Measurements from ENCODE around the gene IGFL2. TPM values are rescaled to one million over a fixed set of nuclear protein-coding genes. Genes with fewer than 3 reads are reported as not detected.

The IGFL2 gene
- total and polyA plus RNA-seq, 9 of the 15 experiments (the other 6 are each of a cell fraction or from before 2014, with no cell fraction given): 0.42 to 1.7 (median 0.75) TPM; not detected in 2

DNA sequence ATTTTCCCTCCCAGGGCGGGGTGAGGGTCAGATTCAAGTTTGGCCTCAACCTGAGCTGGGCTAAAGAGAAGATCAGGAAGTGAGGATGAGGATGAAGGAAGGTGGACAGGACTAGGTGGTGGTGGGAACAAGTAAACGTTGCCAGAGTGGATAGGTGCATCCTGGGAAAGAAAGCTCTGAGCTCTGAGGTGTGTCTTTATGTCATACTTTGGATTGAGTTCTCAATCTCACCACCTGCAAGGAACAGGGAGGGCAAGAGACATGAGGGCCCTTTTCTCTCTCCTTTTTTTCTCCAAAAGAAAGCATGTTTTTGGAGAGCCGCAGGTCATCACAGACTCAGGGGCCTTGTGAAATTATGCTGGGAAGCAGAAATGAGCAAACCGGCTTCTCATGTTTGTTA lies 43.3 kb downstream of the IGFL2 start:
- Histone ChIP-seq H3K9me1 (ENCODE audit: control insufficient read depth, insufficient read depth, low read length) (no peaks in the 10 kb centered on the region), H3K27ac (ENCODE audit: extremely low read depth, low read depth, low read length) (no peak overlapping the region), H2AFZ (ENCODE audit: low read depth, low read length) (no peak overlapping the region), H3K9ac (ENCODE audit: insufficient read depth in 1 of 2, low read depth in 2 of 2, low read length in 2 of 2) (no peak overlapping the region), H4K20me1 (replicated peaks; ENCODE audit: control insufficient read depth, insufficient read depth, low read length) (no peaks in the 10 kb centered on the region), H3K79me2 (ENCODE audit: control insufficient read depth, insufficient read depth, low read length) (no peaks in the 10 kb centered on the region), H3K4me1 (replicated peaks in 1 of 2; ENCODE audit: control insufficient read depth in 2 of 2, insufficient read depth in 2 of 2, low read length in 2 of 2) (peaks cover 6 to 7% of the 10 kb centered on the region in 2 experiments), H3K4me2 (ENCODE audit: insufficient read depth, low read length) (no peak overlapping the region), H3K27me3 (ENCODE audit: control insufficient read depth in 2 of 2, insufficient read depth in 2 of 2, low read length in 2 of 2) (peaks cover 5 to 26% of the 10 kb centered on the region in 2 experiments; a peak in 4 of 5 replicates), H3K9me3 (replicated peaks; ENCODE audit: control insufficient read depth, insufficient read depth, low read depth, low read length) (no peaks in the 10 kb centered on the region), H3K36me3 (ENCODE audit: control insufficient read depth, insufficient read depth, low read length) (no peaks in the 10 kb centered on the region), H3K4me3 (no peak overlapping the region)
- FAIRE-seq: no peak
- no peak for ATAC-seq
- intact Hi-C loops (cut with micrococcal nuclease): no loop called here
- BruUV-seq (replicated peaks): no TSS peak
- in situ Hi-C loops (cut with MboI): no loop called here
- whole genome bisulfite sequencing (ENCODE audit: insufficient coverage, low coverage, missing lambda C conversion rate): 48% methylated on average over 4 of the region's 4 CpGs
- ChIA-PET POLR2A (interaction anchor here (0.7 kb wide), 1 partner anchor 500 kb away, joined by 4 read pairs; no protein-coding TSS in a partner anchor), CTCF (ENCODE audit: low intra/inter-chr PET ratio) (no interaction called here)
- DNase-seq (ENCODE audit: extremely low read depth in 1 of 4, low spot score in 3 of 4): no peak
- TF ChIP-seq ZNF696 (CRISPR knock-in tag; conservative IDR thresholded peaks at IDR 0.05): peak; percentile 82; the same call in 1 of the 2 replicates
- TF ChIP-seq, protein P1, sequence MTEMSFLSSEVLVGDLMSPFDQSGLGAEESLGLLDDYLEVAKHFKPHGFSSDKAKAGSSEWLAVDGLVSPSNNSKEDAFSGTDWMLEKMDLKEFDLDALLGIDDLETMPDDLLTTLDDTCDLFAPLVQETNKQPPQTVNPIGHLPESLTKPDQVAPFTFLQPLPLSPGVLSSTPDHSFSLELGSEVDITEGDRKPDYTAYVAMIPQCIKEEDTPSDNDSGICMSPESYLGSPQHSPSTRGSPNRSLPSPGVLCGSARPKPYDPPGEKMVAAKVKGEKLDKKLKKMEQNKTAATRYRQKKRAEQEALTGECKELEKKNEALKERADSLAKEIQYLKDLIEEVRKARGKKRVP (CRISPR knock-in tag; IDR thresholded peaks at IDR 0.05): peak; percentile 52; the same call in 1 of the 2 replicates
- TF ChIP-seq, protein P2, sequence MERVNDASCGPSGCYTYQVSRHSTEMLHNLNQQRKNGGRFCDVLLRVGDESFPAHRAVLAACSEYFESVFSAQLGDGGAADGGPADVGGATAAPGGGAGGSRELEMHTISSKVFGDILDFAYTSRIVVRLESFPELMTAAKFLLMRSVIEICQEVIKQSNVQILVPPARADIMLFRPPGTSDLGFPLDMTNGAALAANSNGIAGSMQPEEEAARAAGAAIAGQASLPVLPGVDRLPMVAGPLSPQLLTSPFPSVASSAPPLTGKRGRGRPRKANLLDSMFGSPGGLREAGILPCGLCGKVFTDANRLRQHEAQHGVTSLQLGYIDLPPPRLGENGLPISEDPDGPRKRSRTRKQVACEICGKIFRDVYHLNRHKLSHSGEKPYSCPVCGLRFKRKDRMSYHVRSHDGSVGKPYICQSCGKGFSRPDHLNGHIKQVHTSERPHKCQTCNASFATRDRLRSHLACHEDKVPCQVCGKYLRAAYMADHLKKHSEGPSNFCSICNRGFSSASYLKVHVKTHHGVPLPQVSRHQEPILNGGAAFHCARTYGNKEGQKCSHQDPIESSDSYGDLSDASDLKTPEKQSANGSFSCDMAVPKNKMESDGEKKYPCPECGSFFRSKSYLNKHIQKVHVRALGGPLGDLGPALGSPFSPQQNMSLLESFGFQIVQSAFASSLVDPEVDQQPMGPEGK (CRISPR knock-in tag; IDR thresholded peaks at IDR 0.05; ENCODE audit: borderline replicate concordance): peak; percentile 70
- 0 out of 2 replicates have a peak, but pooled peaks have one; percentile 25 for TF ChIP-seq ZNF764 (CRISPR knock-in tag; IDR thresholded peaks at IDR 0.05; ENCODE audit: low read depth)
- TF ChIP-seq TEAD4 (IDR thresholded peaks at IDR 0.05; ENCODE audit: low read length): no peak
- no peak for TF ChIP-seq TEAD4 (CRISPR knock-in tag; IDR thresholded peaks at IDR 0.05; ENCODE audit: borderline replicate concordance)
- TF ChIP-seq RHOXF2B (CRISPR knock-in tag; conservative IDR thresholded peaks at IDR 0.05): 0 out of 2 replicates have a peak, but pooled peaks have one; percentile 11
- peak; percentile 29; the same call in 1 of the 2 replicates for TF ChIP-seq SP1 (CRISPR knock-in tag; IDR thresholded peaks at IDR 0.05)
- TF ChIP-seq ELF4 (CRISPR knock-in tag; IDR thresholded peaks at IDR 0.05): peak; percentile 97
- TF ChIP-seq, protein P3, sequence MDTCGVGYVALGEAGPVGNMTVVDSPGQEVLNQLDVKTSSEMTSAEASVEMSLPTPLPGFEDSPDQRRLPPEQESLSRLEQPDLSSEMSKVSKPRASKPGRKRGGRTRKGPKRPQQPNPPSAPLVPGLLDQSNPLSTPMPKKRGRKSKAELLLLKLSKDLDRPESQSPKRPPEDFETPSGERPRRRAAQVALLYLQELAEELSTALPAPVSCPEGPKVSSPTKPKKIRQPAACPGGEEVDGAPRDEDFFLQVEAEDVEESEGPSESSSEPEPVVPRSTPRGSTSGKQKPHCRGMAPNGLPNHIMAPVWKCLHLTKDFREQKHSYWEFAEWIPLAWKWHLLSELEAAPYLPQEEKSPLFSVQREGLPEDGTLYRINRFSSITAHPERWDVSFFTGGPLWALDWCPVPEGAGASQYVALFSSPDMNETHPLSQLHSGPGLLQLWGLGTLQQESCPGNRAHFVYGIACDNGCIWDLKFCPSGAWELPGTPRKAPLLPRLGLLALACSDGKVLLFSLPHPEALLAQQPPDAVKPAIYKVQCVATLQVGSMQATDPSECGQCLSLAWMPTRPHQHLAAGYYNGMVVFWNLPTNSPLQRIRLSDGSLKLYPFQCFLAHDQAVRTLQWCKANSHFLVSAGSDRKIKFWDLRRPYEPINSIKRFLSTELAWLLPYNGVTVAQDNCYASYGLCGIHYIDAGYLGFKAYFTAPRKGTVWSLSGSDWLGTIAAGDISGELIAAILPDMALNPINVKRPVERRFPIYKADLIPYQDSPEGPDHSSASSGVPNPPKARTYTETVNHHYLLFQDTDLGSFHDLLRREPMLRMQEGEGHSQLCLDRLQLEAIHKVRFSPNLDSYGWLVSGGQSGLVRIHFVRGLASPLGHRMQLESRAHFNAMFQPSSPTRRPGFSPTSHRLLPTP (IDR thresholded peaks at IDR 0.05; ENCODE audit: borderline replicate concordance, extremely low read depth, insufficient read length): no peak
- peak; percentile 80 for TF ChIP-seq ZNF586 (CRISPR knock-in tag; conservative IDR thresholded peaks at IDR 0.05)
- TF ChIP-seq KDM5B (IDR thresholded peaks at IDR 0.05; ENCODE audit: insufficient replicate concordance, low read depth, low read length): peak; percentile 7
- TF ChIP-seq CBFA2T3 (IDR thresholded peaks at IDR 0.05): no peak
- no peak for TF ChIP-seq ZNF347 (CRISPR knock-in tag; IDR thresholded peaks at IDR 0.05; ENCODE audit: low read depth)
- TF ChIP-seq, protein P4, sequence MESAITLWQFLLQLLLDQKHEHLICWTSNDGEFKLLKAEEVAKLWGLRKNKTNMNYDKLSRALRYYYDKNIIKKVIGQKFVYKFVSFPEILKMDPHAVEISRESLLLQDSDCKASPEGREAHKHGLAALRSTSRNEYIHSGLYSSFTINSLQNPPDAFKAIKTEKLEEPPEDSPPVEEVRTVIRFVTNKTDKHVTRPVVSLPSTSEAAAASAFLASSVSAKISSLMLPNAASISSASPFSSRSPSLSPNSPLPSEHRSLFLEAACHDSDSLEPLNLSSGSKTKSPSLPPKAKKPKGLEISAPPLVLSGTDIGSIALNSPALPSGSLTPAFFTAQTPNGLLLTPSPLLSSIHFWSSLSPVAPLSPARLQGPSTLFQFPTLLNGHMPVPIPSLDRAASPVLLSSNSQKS (CRISPR knock-in tag; IDR thresholded peaks at IDR 0.05): peak; percentile 83; the same call in 1 of the 2 replicates
- peak; percentile 97 for TF ChIP-seq OTX1 (CRISPR knock-in tag; IDR thresholded peaks at IDR 0.05)

Measured in K562 (cell line).